ENCODE measurements around the gene MYO9A.

DNA sequence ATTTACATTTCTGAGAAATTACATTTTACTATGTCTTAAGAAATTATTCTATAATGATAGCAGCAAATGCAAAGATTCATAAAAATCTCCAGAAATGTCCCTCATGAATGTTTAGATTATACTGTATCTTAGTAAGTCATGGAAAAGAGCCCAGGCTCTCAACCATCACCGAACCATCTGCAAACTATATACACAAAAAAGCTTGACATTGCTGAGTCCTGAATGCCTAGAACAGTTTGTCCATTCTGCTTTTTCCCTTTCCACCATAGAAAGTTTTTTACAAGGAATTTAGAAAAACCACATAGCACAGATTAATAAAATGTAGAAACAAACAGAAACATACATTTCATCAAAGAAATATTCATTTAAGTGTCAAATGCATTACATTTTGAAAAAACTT, 83.6 kb downstream of the MYO9A start:
- TF ChIP-seq CTCF (IDR thresholded peaks at IDR 0.05; ENCODE audit: insufficient read depth, low read length) (no peak), POLR2AphosphoS5 (IDR thresholded peaks at IDR 0.05; ENCODE audit: low read depth) (no peak), GABPA (IDR thresholded peaks at IDR 0.05; ENCODE audit: low read depth) (no peak), SPI1 (IDR thresholded peaks at IDR 0.05; ENCODE audit: borderline replicate concordance, low read depth) (no peak)
- TF ChIP-seq, protein P1, sequence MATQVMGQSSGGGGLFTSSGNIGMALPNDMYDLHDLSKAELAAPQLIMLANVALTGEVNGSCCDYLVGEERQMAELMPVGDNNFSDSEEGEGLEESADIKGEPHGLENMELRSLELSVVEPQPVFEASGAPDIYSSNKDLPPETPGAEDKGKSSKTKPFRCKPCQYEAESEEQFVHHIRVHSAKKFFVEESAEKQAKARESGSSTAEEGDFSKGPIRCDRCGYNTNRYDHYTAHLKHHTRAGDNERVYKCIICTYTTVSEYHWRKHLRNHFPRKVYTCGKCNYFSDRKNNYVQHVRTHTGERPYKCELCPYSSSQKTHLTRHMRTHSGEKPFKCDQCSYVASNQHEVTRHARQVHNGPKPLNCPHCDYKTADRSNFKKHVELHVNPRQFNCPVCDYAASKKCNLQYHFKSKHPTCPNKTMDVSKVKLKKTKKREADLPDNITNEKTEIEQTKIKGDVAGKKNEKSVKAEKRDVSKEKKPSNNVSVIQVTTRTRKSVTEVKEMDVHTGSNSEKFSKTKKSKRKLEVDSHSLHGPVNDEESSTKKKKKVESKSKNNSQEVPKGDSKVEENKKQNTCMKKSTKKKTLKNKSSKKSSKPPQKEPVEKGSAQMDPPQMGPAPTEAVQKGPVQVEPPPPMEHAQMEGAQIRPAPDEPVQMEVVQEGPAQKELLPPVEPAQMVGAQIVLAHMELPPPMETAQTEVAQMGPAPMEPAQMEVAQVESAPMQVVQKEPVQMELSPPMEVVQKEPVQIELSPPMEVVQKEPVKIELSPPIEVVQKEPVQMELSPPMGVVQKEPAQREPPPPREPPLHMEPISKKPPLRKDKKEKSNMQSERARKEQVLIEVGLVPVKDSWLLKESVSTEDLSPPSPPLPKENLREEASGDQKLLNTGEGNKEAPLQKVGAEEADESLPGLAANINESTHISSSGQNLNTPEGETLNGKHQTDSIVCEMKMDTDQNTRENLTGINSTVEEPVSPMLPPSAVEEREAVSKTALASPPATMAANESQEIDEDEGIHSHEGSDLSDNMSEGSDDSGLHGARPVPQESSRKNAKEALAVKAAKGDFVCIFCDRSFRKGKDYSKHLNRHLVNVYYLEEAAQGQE (IDR thresholded peaks at IDR 0.05; ENCODE audit: insufficient replicate concordance, low read depth): no peak
